HepG2 (cell line): ENCODE measurements around the gene CDV3. TPM values are rescaled to one million over a fixed set of nuclear protein-coding genes. Genes with fewer than 3 reads are reported as not detected.

Experiments
- ATRX ChIP-seq: sonication (generic); formaldehyde crosslinking; IDR thresholded peaks from 2 replicates; pipeline ENCODE4 v1.4.0; 2020; ENCODE audit warnings: missing genetic modification reagents, borderline replicate concordance
- BHLHE40 ChIP-seq: IDR thresholded peaks from 2 replicates; pipeline ENCODE4 v1.6.1; 2011; ENCODE audit warnings: low read length, improper control_type of control experiment
- CBFB ChIP-seq: sonication (generic); formaldehyde crosslinking; IDR thresholded peaks from 2 replicates; pipeline ENCODE4 v1.4.0; 2020; ENCODE audit warnings: missing genetic modification reagents
- EEA1 ChIP-seq: sonication (generic); formaldehyde crosslinking; IDR thresholded peaks from 2 replicates; pipeline ENCODE4 v1.5.1; 2020; ENCODE audit warnings: mild to moderate bottlenecking, missing genetic modification reagents, borderline replicate concordance
- GATAD1 ChIP-seq: IDR thresholded peaks from 2 replicates; pipeline ENCODE4 v1.6.1; 2016; ENCODE audit warnings: missing genetic modification reagents, missing compliant biosample characterization
- SYNCRIP ChIP-seq: fragments of 200-400 bp; formaldehyde crosslinking; IDR thresholded peaks from 2 replicates; pipeline ENCODE4 v1.6.1; 2018; ENCODE audit warnings: mild to moderate bottlenecking, low read depth, low read length; ENCODE audit not compliant: insufficient read depth
- XRCC5 ChIP-seq: fragments of 200-400 bp; formaldehyde crosslinking; optimal IDR thresholded peaks from 2 replicates; pipeline ENCODE3; 2017; ENCODE audit warnings: mild to moderate bottlenecking, low read length
- ZNF335 ChIP-seq: sonication (generic); formaldehyde crosslinking; IDR thresholded peaks from 2 replicates; pipeline ENCODE4 v1.4.0; 2020; ENCODE audit warnings: missing genetic modification reagents
- ZNF792 ChIP-seq: IDR thresholded peaks from 2 replicates; pipeline ENCODE4 v1.6.1; 2016
- polyA plus RNA-seq, 8 experiments: library from polyadenylated mRNA; depleted of rRNA in 3 of 8; stranded (reverse) in 7 of 8; unstranded in 1 of 8; fragments of >200 nt; fragmentation: Illumina TruSeq in 4 of 8; extraction: Trizol in 4 of 8; gene quantifications; 2 replicates each; pipeline versions ENCODE4 v1.2.1 to v1.2.3, GENCODE V29; 2011 to 2016; ENCODE audit warnings: low read depth in 4 of 8, missing spikeins in 1 of 8, mixed read lengths in 1 of 8; ENCODE audit not compliant: insufficient read depth in 1 of 8
- total RNA-seq, 5 experiments: library from RNA; depleted of rRNA; stranded (reverse); fragments of >200 nt; fragmentation: Illumina TruSeq; extraction: Trizol; gene quantifications; 2 replicates each; pipeline ENCODE4 v1.2.3, GENCODE V29; 2016; ENCODE audit warnings: low read depth in 1 of 5
- TF ChIP-seq, protein P1 (sequence below), 2 experiments: sonication (generic) in 1 of 2; formaldehyde crosslinking in 1 of 2; IDR thresholded peaks; 2 replicates each; pipeline versions ENCODE4 v1.6.1 to v1.9.0; 2014 to 2022; ENCODE audit warnings: antibody characterized with exemption in 1 of 2, borderline replicate concordance in 1 of 2, inconsistent platforms in 1 of 2, low read depth in 1 of 2, missing genetic modification reagents in 1 of 2
- TF ChIP-seq, protein P2 (sequence below): sonication (generic); formaldehyde crosslinking; IDR thresholded peaks from 2 replicates; pipeline ENCODE4 v1.4.0; 2020; ENCODE audit warnings: mild to moderate bottlenecking, missing genetic modification reagents
- TF ChIP-seq, protein P3 (sequence below): sonication (generic); formaldehyde crosslinking; IDR thresholded peaks from 2 replicates; pipeline ENCODE4 v1.5.1; 2020; ENCODE audit warnings: mild to moderate bottlenecking, moderate library complexity, missing genetic modification reagents
- TF ChIP-seq, protein P4 (sequence below): sonication (generic); formaldehyde crosslinking; IDR thresholded peaks from 2 replicates; pipeline ENCODE4 v1.4.0; 2020; ENCODE audit warnings: missing genetic modification reagents

CDV3 gene
- total and polyA plus RNA-seq, 2 of the 13 experiments (the other 11 are each of a cell fraction or from before 2014, with no cell fraction given): 46.6 to 145 TPM

DNA sequence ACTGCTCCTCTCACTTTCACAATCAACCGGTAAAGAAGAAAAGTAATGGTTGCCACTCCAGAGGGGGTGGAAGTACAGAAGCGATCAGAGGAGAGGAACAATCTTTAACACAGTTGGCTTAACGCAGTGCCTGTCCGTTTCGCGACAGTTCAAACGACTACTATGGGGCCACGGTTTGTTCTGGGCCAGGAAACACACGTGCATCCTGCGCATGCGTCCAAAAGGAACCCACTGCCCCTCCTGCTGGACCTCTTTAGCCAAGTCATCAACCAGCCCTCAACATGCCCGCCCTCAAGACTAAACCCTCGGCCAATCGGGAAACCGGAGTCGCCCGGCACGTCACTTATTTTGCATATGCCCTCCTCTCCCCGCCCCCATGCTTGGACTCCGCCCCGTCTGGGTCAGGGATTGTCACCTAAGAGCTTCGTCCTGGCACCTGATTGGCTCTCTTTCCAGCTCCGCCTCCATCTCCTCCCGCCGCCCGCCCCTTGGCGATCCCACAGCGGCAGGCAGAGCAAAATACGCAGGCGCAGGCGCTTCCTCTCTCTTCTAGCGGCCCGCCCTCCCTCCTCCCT lies 345 bp upstream of the CDV3 start (continued):
- TF ChIP-seq, protein P1, sequence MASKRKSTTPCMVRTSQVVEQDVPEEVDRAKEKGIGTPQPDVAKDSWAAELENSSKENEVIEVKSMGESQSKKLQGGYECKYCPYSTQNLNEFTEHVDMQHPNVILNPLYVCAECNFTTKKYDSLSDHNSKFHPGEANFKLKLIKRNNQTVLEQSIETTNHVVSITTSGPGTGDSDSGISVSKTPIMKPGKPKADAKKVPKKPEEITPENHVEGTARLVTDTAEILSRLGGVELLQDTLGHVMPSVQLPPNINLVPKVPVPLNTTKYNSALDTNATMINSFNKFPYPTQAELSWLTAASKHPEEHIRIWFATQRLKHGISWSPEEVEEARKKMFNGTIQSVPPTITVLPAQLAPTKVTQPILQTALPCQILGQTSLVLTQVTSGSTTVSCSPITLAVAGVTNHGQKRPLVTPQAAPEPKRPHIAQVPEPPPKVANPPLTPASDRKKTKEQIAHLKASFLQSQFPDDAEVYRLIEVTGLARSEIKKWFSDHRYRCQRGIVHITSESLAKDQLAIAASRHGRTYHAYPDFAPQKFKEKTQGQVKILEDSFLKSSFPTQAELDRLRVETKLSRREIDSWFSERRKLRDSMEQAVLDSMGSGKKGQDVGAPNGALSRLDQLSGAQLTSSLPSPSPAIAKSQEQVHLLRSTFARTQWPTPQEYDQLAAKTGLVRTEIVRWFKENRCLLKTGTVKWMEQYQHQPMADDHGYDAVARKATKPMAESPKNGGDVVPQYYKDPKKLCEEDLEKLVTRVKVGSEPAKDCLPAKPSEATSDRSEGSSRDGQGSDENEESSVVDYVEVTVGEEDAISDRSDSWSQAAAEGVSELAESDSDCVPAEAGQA (IDR thresholded peaks at IDR 0.05; ENCODE audit: low read depth): 0 out of 2 replicates have a peak, but pooled peaks have one; percentile 37
- TF ChIP-seq, protein P1 (CRISPR knock-in tag; IDR thresholded peaks at IDR 0.05; ENCODE audit: borderline replicate concordance): no peak
- peak; percentile 66; the same call in 1 of the 2 replicates for TF ChIP-seq ZNF792 (CRISPR knock-in tag)
- TF ChIP-seq BHLHE40: peak; percentile 96
- TF ChIP-seq CBFB: no peak
- no peak for TF ChIP-seq EEA1 (CRISPR knock-in tag)
- TF ChIP-seq, protein P2, sequence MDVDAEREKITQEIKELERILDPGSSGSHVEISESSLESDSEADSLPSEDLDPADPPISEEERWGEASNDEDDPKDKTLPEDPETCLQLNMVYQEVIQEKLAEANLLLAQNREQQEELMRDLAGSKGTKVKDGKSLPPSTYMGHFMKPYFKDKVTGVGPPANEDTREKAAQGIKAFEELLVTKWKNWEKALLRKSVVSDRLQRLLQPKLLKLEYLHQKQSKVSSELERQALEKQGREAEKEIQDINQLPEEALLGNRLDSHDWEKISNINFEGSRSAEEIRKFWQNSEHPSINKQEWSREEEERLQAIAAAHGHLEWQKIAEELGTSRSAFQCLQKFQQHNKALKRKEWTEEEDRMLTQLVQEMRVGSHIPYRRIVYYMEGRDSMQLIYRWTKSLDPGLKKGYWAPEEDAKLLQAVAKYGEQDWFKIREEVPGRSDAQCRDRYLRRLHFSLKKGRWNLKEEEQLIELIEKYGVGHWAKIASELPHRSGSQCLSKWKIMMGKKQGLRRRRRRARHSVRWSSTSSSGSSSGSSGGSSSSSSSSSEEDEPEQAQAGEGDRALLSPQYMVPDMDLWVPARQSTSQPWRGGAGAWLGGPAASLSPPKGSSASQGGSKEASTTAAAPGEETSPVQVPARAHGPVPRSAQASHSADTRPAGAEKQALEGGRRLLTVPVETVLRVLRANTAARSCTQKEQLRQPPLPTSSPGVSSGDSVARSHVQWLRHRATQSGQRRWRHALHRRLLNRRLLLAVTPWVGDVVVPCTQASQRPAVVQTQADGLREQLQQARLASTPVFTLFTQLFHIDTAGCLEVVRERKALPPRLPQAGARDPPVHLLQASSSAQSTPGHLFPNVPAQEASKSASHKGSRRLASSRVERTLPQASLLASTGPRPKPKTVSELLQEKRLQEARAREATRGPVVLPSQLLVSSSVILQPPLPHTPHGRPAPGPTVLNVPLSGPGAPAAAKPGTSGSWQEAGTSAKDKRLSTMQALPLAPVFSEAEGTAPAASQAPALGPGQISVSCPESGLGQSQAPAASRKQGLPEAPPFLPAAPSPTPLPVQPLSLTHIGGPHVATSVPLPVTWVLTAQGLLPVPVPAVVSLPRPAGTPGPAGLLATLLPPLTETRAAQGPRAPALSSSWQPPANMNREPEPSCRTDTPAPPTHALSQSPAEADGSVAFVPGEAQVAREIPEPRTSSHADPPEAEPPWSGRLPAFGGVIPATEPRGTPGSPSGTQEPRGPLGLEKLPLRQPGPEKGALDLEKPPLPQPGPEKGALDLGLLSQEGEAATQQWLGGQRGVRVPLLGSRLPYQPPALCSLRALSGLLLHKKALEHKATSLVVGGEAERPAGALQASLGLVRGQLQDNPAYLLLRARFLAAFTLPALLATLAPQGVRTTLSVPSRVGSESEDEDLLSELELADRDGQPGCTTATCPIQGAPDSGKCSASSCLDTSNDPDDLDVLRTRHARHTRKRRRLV (CRISPR knock-in tag): 0 out of 2 replicates have a peak, but pooled peaks have one; percentile 55
- TF ChIP-seq GATAD1: peak; percentile 63
- no peak for TF ChIP-seq SYNCRIP
- peak; percentile 79; the same call in 1 of the 2 replicates for TF ChIP-seq ZNF335
- no peak for TF ChIP-seq ATRX
- TF ChIP-seq, protein P3, sequence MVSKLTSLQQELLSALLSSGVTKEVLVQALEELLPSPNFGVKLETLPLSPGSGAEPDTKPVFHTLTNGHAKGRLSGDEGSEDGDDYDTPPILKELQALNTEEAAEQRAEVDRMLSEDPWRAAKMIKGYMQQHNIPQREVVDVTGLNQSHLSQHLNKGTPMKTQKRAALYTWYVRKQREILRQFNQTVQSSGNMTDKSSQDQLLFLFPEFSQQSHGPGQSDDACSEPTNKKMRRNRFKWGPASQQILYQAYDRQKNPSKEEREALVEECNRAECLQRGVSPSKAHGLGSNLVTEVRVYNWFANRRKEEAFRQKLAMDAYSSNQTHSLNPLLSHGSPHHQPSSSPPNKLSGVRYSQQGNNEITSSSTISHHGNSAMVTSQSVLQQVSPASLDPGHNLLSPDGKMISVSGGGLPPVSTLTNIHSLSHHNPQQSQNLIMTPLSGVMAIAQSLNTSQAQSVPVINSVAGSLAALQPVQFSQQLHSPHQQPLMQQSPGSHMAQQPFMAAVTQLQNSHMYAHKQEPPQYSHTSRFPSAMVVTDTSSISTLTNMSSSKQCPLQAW (CRISPR knock-in tag): peak; percentile 29; the same call in 1 of the 2 replicates
- TF ChIP-seq, protein P4, sequence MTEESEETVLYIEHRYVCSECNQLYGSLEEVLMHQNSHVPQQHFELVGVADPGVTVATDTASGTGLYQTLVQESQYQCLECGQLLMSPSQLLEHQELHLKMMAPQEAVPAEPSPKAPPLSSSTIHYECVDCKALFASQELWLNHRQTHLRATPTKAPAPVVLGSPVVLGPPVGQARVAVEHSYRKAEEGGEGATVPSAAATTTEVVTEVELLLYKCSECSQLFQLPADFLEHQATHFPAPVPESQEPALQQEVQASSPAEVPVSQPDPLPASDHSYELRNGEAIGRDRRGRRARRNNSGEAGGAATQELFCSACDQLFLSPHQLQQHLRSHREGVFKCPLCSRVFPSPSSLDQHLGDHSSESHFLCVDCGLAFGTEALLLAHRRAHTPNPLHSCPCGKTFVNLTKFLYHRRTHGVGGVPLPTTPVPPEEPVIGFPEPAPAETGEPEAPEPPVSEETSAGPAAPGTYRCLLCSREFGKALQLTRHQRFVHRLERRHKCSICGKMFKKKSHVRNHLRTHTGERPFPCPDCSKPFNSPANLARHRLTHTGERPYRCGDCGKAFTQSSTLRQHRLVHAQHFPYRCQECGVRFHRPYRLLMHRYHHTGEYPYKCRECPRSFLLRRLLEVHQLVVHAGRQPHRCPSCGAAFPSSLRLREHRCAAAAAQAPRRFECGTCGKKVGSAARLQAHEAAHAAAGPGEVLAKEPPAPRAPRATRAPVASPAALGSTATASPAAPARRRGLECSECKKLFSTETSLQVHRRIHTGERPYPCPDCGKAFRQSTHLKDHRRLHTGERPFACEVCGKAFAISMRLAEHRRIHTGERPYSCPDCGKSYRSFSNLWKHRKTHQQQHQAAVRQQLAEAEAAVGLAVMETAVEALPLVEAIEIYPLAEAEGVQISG: peak; percentile 19; the same call in 1 of the 2 replicates
- TF ChIP-seq XRCC5: peak; percentile 15
